ENCODE data around the gene OR3A1.
"Not testable (repeated sequence)": the region's sequence is repeated elsewhere in the genome, so short reads cannot be mapped to it uniquely, and the experiment has no call there.

DNA sequence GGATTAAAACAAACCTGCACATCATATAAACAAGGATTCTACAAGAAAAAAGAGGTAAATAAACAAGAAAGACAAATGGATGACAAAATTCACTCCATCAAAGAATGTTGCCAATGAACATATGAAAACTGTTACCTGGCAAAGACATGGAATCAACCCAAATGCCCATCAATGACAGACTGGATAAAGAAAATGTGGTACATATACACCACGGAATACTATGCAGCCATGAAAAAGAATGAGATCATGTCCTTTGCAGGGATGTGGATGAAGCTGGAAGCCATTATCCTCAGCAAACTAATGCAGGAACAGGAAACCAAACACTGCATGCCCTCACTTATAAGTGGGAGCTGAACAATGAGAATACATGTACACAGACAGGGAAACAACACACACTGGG lies 4.6 kb downstream of the OR3A1 start:
- TF ChIP-seq, protein P1, sequence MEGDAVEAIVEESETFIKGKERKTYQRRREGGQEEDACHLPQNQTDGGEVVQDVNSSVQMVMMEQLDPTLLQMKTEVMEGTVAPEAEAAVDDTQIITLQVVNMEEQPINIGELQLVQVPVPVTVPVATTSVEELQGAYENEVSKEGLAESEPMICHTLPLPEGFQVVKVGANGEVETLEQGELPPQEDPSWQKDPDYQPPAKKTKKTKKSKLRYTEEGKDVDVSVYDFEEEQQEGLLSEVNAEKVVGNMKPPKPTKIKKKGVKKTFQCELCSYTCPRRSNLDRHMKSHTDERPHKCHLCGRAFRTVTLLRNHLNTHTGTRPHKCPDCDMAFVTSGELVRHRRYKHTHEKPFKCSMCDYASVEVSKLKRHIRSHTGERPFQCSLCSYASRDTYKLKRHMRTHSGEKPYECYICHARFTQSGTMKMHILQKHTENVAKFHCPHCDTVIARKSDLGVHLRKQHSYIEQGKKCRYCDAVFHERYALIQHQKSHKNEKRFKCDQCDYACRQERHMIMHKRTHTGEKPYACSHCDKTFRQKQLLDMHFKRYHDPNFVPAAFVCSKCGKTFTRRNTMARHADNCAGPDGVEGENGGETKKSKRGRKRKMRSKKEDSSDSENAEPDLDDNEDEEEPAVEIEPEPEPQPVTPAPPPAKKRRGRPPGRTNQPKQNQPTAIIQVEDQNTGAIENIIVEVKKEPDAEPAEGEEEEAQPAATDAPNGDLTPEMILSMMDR (conservative IDR thresholded peaks at IDR 0.05; ENCODE audit: low read length), result not testable (repeated sequence)
- not testable (repeated sequence) for TF ChIP-seq EZH2phosphoT487 (IDR thresholded peaks at IDR 0.05; ENCODE audit: borderline replicate concordance, low read depth, low read length)

Data from OCI-LY7 (cell line).